NCI-H226 (cell line): Measurements from ENCODE around the gene FBXO46.

Experiments
- DNase-seq: peaks from one replicate; pipeline ENCODE4 v3.0.0-alpha.2; 2015

The FBXO46 gene, protein sequence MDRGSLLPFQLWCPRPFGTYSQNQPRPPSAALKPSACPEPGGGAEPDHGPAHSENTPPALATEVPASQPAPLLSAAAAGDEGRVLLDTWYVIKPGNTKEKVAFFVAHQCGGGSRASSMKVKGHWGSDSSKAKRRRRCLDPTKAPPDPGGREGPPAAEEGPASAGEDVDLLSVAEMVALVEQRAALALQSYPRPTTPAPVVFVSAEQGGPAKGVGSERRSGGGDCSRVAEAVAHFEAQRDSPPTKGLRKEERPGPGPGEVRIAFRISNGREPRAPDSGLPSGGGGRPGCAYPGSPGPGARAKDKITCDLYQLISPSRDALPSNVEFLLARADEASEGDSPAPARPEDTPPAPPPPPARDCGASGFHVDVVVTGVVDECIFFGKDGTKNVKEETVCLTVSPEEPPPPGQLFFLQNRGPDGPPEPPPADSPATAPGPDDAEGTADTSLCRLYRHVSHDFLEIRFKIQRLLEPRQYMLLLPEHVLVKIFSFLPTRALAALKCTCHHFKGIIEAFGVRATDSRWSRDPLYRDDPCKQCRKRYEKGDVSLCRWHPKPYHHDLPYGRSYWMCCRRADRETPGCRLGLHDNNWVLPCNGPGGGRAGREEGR

DNA sequence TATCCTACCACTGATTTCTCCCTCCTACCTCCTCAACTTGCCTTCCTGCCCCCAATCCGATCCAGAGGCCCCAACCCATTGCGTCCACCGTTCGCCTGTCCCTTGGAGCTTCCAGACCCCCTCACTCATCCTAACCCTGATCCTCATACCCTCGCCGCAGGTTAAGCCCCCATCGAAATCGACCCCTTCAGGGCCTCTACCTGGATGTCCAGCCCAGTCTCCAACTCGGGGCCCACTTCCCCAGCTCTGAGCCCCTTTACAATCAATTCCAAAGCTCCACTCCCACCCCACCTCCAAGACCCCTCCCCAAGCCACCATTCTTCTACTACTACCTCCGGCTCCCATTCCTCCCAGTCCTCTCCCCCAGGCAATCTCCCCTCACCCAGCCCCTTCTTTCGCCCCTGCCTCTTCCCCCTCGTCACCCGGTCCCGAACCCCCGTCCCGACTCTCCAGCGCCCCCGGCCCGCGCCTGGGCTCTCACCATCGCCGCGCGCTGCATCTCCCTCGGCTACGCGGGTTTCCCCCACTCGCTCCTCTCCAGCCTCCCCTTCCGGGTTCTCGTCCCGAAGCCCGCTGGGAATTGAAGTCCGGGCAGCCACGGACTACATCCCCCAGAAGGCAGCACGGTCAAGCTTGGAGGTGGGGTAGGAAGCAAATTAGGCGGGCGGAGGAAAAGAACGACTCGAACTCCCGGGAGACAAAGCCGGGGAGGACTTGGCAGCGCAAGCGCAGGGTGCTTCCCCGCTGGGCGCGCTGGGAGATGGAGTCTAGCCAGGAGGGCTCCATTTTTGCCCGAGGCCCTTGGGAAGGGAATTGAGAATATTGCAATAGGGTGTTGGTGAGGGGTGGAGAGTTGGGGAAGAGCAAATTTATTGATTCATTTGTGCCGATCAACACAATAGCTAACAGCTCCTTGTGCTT lies at the start of gene FBXO46:
TSS of gene FBXO46 (minus strand) at position 529 of the 921 bp plus-strand sequence. CDS start 17,401 bp downstream, outside the sequence.
- DNase-seq = peak; percentile 98

DNA sequence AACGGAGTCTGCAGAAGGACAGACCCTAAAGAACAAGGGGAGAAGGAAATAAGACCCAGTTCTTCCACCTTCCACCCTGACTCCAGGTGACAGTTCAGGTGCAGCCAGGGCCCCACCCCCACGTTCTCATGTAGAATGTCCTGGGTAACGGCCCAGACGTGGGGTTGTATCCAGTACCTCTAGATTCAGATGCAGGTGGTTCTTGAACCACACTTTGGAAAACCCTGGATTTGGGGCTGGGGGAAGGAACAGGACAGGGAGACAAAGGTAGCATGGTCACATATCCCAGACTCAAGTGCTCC lies 49.4 kb upstream of the FBXO46 start:
- no peak for DNase-seq

DNA sequence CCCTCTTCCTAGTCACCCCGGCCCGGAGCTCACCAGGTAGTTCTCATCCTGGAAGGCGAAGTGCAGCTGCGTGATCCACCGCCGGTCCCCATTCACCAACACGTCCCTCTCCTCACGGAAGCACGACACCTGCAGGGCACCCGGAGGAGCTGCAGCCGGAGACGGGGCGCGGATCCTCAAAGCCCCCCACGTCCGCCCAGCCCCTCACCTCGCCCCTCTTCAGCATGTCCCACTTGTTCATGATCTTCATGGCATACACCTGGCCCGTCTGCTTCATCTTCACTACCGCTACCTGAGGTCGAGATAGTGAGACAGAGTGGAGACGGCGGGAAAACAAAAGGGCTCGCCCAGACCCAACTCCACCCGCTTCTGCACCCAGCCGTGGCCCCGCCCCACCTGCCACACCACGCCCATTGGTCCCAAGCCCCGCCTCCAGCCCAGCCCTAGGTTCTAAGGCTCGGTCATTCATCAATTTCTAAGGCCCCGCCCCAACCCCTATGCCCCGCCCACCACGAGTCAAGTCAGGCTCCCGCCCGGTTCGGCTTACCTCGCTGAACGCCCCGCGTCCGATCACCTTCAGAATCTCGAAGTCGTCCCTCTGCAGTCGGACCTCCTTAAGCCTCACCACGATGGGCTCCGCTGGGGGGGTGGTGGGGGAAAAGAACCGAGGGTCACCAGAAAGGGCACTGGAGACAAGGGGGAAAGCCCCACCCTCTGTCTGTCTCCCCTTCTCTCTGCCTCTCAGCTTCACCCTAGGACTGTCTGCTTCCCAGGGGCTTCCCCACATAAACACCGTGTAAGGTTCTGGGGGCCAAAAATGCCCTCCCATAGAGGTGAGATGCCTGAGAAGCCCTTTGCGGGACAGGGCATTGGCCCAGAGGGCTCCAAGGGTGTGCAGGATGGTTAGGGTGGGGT lies 48.8 kb upstream of the FBXO46 start:
- DNase-seq = peak; percentile 75

DNA sequence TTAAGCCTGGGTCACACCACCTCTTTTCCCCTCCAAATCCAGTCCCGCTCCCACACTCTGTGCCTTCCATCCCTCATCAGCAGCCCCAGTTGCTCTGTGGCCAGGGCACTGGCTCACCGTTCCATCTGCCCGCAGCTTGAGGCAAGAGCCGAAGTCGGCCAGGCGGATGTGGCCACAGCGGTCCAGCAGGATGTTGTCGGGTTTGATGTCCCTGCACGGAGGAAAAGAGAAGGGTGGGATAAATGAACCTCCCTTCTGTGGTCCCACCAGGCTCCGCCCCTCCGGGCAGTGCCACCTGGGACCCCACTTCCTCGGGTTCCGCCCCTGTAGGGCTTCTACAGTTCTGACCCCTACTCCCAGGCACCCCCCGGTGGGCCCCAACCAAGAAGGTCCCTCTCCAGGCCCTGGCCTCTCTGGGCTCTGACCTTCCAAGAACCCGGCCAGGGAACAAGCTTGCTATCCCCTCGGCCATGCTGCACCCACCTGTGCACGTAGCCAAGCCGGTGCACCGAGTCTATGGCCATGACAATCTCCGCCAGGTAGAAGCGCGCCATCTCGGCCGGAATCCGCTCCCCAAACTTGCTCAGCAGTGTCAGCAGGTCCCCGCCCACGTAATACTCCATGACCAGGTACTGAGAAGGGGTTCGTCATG lies 47.4 kb upstream of the FBXO46 start:
- DNase-seq = no peak

DNA sequence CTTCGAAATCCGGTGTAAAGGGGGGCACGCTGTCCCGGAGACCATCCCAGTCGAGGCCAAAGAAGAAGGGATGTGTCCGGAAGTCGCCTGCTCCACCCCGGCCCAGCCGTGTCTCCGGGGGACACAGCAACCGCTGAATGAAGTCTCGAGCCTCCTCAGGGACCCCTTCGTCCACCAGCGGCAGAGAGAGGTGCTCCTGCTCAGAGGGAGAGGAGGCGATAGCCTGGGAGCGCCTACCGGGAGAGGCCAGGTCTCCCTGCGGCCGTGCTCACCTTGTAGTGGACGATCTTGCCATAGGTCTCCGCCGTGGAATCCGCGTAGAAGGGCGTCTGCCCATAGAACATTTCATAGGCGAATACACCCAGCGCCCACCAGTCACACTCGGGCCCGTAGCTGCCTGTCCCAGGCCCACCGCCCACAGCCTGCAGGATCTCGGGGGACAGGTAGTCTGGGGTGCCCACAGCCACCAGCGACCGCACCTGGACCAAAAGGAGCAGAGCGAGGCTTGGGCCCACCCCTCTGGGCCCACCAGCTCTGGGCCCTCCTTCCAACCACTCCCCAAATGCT lies 46.8 kb upstream of the FBXO46 start:
- no peak for DNase-seq

DNA sequence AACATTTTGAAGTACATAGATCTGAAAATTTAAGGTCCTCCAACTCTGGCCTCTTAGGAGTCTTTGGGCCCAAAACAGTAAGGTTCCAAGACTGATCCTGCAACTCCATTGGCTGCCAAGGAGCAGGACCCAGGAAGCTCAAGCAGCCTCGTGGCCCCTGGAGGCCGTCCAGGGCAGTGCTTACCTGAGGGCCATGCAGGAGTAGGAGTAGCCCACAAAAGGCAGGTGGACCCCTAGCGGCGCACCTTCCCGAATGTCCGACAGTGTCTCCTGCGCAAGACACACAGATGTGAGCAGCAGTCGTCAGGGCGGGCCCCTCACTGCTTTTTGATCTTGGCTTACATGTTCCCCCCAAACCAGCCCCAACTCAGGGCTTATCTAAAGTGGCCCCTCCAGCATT lies 44.1 kb upstream of the FBXO46 start:
- DNase-seq = no peak

DNA sequence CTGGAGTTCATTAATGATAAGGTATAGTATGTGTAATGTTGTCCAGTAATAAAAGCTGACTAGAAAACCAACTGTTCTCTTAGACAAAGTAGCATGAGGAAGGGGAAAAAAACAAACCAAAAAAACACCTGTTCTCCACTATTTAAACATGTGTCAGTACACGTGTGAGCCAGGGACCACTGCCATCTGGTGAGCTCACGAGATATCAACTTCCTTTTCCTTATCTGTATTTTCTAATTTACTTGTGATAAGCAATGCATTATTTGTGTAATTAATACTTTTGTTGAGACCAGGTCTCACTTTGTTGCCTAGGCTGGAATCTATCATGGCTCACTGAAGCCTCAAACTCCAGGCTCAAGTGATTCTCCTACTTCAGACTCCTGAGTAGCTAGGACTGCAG lies 42.7 kb upstream of the FBXO46 start:
- no peak for DNase-seq

DNA sequence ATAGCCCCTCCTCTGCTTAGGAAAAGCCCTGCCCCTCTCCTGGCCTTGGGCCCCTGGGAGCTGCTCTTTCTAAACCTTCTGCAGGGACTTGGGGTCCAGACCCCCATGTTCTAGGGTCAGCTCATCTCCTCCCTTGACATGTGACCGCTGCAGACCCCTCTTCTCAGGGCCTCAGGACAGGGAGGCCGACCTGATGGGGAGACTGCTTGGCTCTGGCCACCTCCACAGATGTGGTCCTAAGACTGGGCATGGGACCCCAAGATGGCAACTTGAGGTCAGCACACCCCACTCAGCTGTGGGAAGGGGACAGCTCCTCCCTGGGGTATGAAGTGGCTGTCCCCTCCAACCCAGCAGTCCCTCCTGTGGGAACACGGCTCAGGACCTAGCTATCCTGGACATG lies 42.2 kb upstream of the FBXO46 start:
- no peak for DNase-seq

DNA sequence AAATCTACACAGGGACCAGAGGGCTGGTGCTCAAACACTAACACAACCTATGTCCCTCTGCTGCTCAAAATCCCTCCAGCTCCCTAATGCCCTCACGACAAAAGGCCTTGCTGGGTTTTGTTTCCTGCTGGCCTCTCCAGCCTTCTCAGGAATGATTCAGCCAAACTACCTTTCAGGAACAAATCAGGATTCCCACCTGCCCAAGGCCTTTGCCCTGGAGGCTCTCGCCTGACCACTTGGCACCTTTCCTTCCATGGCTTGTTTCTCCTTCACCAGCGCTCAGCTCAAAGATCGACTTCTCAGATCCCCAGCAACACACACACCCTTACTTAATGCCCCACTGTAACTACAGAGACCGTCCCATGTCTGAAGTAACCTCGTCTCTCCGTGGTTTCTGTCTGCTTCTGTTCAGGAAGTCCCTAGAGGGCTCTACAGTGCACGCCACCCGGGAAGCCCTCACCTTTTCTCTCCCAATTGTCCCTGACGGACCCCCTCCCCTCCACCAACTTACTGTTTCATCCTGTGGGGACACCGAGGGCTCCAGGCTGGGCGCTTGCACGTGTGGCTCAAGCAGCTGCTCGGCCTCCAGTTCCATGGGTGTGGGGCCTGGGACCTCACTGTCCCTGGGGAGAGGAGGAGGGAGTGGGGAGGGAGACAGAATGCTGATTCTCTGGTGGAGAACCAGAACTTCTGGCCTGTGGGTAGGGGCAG lies 41.6 kb upstream of the FBXO46 start:
- DNase-seq = no peak

DNA sequence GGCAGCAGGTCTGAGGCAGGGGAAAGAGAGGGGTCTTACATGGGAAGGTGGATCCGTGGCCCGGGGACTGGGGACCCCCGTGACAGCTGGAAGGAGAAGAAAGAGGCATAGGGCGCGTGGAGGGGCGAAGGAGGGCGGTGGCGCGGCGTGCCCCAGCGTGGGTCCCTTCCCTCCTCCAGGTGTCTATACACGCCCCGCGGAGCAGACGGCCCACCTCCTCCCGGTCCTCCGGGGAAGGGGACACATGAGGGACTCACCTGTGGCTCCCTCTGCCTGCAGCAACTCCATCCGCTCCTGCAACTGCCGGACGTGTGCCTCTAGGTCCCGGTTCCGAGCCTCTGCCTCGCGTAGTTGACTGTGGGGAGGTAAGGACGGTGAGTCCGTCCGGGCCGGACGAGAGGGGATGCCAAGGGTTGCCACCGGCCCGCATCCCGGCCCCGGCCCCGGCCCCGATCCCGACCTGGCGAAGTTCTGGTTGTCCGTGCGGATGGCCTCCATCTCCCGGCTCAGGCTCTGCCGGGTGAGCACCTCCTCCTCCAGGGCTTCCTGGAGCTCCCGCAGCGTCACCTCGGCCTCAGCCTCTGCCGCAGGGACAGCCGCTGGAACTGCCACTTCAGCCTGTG lies 40.7 kb upstream of the FBXO46 start:
- no peak for DNase-seq

DNA sequence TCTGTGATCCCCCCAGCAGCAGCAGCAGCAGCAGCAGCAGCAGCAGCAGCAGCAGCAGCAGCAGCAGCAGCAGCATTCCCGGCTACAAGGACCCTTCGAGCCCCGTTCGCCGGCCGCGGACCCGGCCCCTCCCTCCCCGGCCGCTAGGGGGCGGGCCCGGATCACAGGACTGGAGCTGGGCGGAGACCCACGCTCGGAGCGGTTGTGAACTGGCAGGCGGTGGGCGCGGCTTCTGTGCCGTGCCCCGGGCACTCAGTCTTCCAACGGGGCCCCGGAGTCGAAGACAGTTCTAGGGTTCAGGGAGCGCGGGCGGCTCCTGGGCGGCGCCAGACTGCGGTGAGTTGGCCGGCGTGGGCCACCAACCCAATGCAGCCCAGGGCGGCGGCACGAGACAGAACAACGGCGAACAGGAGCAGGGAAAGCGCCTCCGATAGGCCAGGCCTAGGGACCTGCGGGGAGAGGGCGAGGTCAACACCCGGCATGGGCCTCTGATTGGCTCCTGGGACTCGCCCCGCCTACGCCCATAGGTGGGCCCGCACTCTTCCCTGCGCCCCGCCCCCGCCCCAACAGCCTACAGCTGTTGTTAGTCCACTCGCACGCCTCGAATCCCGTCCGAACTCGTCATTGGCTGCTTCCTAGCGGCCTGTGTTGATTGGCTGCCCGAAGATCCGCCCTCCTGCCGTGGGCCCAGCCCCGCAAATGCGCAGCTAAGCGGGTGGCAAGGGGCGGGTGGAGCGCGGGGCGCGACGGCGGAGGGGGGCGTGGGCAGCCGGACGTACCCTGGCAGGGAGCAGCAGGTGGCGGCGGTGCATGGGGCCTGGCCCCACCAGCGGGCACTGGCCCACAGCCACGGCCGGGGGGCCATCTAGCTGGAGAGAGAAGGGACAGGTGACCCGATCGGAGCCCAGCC lies 39.8 kb upstream of the FBXO46 start:
- DNase-seq = peak; percentile 98

DNA sequence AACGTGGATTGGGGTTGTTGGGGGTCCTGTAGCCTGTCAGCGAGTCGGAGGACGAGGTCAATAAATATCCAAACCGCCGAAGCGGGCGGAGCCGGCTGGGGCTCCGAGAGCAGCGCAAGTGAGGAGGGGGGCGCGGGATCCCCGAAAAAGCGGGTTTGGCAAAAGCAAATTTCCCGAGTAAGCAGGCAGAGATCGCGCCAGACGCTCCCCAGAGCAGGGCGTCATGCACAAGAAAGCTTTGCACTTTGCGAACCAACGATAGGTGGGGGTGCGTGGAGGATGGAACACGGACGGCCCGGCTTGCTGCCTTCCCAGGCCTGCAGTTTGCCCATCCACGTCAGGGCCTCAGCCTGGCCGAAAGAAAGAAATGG lies 39.1 kb upstream of the FBXO46 start:
- DNase-seq = peak; percentile 24

DNA sequence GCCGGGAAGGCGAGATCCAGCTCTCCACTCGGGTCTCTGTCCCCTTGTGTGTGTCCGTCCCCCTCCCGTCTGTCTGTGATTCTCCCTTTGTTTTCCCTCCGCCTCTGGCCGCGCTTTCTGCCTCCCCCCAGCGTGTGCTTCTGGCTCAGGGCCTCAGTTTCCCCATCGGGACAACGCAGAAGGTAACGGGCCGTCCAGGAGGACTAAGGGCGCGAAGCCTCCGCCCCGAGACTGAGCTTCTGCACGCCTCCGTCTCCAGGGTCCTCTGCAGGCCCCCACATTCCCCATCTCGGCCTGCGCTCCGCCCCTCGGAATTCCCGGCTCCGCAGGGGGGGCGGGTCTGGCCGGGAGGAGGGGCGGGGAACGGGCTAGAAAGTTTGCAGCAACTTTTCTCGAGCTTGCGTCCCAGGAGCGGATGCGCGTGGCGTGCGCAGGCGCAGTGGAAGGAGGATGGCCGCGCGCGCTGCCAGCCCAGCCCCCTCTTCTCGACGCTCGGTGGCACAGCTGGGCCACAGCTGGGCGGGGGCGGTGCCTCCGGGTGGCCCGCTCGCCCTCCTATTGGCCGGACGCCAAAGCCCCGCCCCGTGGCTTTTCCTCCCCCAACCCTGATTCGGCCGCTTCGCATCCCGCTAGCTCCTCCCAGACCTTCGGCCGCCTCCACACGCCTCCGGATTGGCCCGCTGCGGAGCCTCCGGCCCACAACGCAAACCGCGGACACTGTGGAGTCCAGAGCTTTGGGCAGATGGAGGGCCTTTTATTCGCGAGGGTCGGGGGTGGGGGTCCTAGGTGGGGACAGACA lies 38.5 kb upstream of the FBXO46 start, which contains the start of gene SIX5:
TSS of gene SIX5 (minus strand) at position 269 of the 799 bp plus-strand sequence. CDS start 408 bp downstream, outside the sequence.
- peak; percentile 91 for DNase-seq

DNA sequence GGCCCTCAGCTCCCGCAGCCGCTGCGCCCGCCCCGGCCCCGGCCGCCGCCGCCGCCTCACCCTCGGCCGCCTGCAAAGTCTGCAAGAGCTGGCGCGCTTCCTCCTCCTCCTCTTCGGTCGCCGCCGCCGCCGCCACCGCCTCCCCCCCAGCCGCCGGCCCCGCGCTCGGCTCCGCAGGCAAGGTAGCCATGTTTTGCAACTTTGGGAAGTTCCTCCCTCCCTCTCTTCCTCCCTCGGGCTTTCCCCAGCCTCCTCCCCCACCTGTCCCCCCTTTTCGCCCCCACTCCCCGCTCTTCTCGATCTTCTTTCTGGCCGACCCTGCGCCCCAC lies 37.9 kb upstream of the FBXO46 start:
- DNase-seq = peak; percentile 51

DNA sequence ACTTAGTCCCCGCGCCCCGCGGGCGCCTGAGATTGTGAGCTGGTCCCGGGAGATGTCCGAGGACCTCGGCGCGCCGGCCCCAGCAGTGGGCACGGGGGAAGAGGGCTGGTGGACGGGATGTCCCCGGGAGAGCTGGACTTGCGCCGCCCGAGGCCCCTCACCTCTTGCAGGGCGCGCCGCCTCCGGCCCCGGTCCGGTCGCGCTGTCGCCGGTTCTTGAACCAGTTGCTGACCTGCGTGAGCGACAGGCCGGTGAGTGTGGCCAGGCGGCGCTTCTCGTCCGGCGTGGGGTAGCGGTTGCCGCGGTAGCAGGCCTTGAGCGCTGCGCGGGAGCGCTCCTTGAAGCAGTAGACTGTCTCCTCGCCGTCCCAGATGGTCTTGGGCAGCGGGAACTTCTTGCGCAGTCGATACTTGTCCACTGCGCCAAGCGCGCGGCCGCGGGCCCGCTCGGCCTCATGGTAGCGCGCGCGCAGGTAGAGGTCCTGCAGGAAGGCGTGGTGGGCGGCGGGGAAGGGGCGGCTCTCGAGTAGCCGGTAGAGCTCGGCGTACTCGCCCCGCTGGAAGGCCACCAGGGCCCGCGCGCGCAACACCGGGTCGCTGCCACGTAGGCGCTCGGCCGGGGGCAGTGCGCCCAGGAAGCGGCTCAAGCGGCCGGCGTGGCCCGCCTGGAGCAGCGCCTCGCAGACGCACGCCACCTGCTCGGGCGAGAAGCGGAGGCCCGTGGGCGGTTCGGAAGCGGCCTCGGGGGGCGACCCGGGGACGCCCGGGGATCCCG lies 37.4 kb upstream of the FBXO46 start:
- peak; percentile 63 for DNase-seq

DNA sequence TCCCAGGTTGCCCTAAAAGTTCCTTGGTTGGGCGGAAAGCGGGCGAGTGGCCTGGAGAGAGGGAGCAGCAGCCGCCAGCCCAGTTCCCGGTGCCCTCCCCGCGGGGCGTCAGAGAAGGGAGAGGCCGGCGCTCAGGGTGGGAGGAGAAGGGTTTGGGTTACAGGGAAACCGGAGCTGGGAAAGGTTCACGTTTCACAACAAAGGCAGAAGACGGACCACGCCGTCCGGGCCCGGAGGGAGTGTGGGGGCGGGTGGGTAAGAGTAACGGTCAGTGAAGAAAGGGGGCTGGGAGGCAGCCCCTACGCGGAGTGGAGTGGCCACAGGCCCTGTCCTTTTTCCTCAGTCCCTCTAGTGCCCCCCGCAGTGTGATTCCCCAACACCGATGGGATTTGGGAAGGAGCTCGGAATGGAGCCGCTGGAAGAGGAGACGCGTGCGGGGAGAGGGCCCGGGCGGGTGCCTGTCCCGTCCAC lies 36.7 kb upstream of the FBXO46 start:
- DNase-seq = peak; percentile 78

DNA sequence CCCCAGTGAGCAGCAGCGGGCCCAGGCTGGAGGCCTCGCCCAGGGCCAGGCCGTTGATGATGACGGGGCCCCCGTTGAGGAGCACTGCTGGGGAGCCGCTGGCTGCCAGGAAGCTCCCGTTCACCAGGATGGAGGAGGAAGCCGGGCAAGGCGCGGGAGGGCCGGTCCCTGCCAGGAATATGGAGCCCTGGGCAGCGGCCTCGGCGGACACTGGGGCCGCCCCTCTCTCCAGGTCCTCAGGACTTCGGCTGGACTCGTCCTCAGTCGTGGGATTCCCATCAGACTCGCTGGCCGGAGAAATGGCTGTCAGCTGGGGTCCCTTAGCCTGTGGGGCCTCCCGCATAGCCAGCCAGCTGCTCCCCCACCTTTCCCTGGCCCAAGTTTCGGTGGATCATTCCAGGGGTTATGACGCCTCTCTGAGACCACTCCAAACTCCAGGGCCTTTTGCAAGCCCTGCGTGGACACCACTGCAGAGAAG lies 36.2 kb upstream of the FBXO46 start:
- no peak for DNase-seq
